CD4-positive, alpha-beta T cell treated with Interleukin-2 at 100 ng/mL for 4 hours (primary cell): ENCODE results near the gene FRG1.
"Not testable (repeated sequence)": the region's sequence is repeated elsewhere in the genome, so short reads cannot be mapped to it uniquely, and the experiment has no call there.

Source experiments
- DNase-seq: peaks from one replicate; pipeline ENCODE4 v3.0.0-alpha.2; 2020; ENCODE audit warnings: low spot score

FRG1 gene

GRCh38 chr4:189940178-189941004 lies at the start of gene FRG1:
FRG1 (plus strand) TSS chr4:189940872; CDS start chr4:189941010, 138 bp downstream.
- DNase-seq: peak; percentile 98

GRCh38 chr4:189897667-189898066 lies 43.0 kb upstream of the FRG1 start:
- DNase-seq: no peak

GRCh38 chr4:189899481-189900015 lies 41.1 kb upstream of the FRG1 start:
- not testable (repeated sequence) for DNase-seq

- peak; percentile 60 for DNase-seq
These were observed 36.1 kb upstream of the FRG1 start for GRCh38 chr4:189904420-189905027.

GRCh38 chr4:189912170-189912569 lies 28.5 kb upstream of the FRG1 start:
- no peak for DNase-seq

- DNase-seq: no peak
These were observed 23.3 kb upstream of the FRG1 start for GRCh38 chr4:189917161-189917891.

GRCh38 chr4:189921058-189921457 lies 19.6 kb upstream of the FRG1 start:
- no peak for DNase-seq

GRCh38 chr4:189926742-189927141 lies 13.9 kb upstream of the FRG1 start:
- not testable (repeated sequence) for DNase-seq

- DNase-seq: no peak
These were observed 356 bp downstream of the FRG1 start for GRCh38 chr4:189941005-189941450.

GRCh38 chr4:189942412-189942811 lies 1.7 kb downstream of the FRG1 start:
- DNase-seq: not testable (repeated sequence)

GRCh38 chr4:189944077-189944476 lies 3.4 kb downstream of the FRG1 start:
- DNase-seq: not testable (repeated sequence)

GRCh38 chr4:189946906-189947305 lies 6.2 kb downstream of the FRG1 start:
- DNase-seq: not testable (repeated sequence)

- not testable (repeated sequence) for DNase-seq
These were observed 7.8 kb downstream of the FRG1 start for GRCh38 chr4:189948486-189948885.

GRCh38 chr4:189969291-189969690 lies 28.6 kb downstream of the FRG1 start:
- DNase-seq: not testable (repeated sequence)

- no peak for DNase-seq
These were observed 33.0 kb downstream of the FRG1 start for GRCh38 chr4:189973646-189974045.

- DNase-seq: no peak
These were observed 33.4 kb downstream of the FRG1 start for GRCh38 chr4:189974056-189974455.

GRCh38 chr4:189979196-189980047 lies 38.8 kb downstream of the FRG1 start:
- no peak for DNase-seq

GRCh38 chr4:189980292-189980691 lies 39.6 kb downstream of the FRG1 start:
- DNase-seq: not testable (repeated sequence)

- DNase-seq: no peak
These were observed 41.3 kb downstream of the FRG1 start for GRCh38 chr4:189981970-189982369.

- not testable (repeated sequence) for DNase-seq
These were observed 43.3 kb downstream of the FRG1 start for GRCh38 chr4:189983916-189984526.

- not testable (repeated sequence) for DNase-seq
These were observed 44.0 kb downstream of the FRG1 start for GRCh38 chr4:189984661-189985060.
